T-helper 1 cell (primary cell): ENCODE results near the gene EMP2.

ENCODE experiments used
- DNase-seq, 5 donors: peaks; one replicate each; pipeline ENCODE4 v3.0.0-alpha.2; 2012 to 2020

The EMP2 gene

DNA sequence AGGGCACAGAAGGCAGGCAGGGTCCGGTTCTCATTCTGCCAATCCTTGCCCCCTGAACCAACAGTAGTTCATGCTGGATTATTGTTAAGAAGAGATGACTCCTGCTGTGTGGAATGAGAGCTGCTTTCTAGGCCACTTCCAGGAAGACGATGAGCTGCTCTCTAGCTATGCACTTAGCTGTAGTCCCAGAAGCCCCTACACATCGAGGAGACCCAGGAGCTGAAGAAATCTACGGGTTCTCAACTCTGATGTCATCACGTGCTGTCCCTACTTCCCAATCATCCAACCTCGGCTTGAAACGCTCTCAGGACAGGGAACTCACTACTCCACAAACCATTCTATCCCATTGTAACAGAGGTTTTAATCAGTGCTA, 29.0 kb upstream of the EMP2 start:
- no peak for DNase-seq

GRCh38 chr16:10608687-10609401, 28.4 kb upstream of the EMP2 start:
- no peak for DNase-seq

- DNase-seq = no peak
Measured at GRCh38 chr16:10607157-10607556, 26.8 kb upstream of the EMP2 start.

- DNase-seq = no peak
Measured at GRCh38 chr16:10606607-10607006, 26.2 kb upstream of the EMP2 start.

DNA sequence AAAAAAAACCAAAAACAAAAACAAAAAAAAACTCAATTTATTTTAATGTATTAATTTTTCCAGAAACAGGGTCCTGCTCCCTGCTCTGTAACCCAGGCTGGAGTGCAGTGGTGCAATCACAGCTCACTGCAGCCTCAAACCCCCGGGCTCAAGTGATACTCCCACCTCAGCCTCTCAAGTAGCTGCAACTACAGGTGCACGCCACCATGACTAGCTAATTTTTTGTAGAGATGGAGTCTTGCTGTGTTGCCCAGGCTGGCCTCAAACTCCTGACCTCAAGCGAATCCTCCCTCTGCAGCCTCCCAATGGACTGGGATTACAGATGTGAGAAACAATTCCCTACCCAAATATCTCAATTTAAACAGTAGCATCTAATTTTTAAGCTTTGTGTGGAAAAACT, 25.2 kb upstream of the EMP2 start:
- DNase-seq = no peak

DNA sequence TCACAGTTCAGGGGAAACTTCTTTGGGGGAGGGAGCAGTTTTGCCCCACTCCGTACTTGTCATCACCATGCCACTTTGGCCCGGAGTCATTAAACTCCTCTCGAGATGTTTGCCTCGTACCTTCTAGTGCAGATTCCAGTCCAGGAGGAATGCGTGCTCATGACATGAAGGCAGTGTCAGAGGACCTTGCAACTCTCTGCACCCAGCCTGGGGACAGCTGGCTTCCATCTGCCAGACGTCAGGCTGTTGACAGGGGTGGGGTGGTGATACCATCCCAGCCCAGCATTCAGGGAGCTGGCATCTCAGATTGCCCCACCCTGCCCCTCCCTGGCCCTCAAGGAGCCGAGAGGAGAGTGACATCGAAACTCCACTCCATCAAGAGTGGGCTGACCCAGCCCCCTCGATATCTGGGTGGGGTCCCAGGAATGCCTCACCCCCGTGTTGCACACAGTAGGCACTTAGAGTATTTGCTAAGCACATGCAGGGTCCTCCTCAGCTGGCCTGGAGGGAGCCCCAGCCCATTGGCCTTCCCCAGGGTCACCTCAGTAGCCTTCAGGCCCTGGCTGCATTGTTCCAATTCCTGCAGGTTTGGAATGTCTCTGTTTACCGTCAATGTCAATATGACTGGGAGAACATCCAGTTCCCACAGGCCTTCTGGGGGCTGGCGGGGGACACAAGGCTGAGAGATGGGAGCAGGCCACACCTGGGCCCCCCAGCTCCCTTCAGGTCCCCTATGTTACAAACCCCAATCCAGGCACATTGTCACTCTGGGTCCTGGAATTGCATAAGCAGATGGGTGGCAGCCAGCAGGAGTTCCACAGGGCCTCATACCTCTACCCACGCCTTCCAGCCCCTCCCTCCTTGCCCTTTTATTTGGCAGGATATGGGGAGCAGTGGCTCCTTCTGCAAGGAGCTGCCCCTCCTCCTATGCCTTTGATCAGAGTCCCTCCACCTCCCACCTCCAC, 21.3 kb upstream of the EMP2 start:
- no peak for DNase-seq

- DNase-seq = no peak
Measured at GRCh38 chr16:10600782-10601443, 20.5 kb upstream of the EMP2 start.

DNA sequence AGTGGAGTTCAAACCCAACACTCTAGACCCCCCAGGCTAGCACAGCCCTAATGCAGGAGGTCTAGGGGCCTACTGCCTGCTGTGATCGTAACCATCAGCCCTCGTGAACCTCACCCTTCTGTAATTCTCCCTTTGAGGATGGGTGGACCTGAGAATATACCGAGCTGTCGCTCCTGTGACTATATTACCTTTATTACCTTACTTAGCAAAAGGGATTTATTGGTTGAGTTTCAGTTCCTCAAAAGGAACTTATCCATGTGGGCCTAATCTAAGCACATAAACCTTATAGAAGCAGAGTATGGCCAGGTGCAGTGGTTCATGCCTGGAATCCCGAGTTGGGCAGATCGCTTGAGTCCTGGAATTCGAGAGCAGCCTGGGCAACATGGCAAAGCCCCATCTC, 19.2 kb upstream of the EMP2 start:
- DNase-seq = no peak

DNA sequence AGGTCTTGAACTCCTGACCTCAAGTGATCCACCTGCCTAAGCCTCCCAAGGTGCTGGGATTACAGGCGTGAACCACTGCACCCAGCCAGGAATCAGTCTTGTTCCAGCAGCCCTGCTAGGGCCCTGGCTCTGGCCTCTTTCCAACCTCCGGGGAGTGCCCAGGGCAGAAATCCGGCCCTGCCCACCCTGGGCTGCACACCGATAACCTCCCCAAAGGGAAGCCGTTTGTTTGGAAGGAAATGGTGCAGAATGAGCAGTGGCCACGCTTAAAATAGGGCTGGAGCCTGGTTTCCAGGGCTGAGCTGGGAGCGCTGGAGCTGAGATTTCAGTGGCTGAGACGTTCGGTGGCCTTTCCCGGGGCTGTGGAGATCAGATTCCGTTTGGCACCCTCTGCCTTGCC, 17.8 kb upstream of the EMP2 start:
- no peak for DNase-seq

DNA sequence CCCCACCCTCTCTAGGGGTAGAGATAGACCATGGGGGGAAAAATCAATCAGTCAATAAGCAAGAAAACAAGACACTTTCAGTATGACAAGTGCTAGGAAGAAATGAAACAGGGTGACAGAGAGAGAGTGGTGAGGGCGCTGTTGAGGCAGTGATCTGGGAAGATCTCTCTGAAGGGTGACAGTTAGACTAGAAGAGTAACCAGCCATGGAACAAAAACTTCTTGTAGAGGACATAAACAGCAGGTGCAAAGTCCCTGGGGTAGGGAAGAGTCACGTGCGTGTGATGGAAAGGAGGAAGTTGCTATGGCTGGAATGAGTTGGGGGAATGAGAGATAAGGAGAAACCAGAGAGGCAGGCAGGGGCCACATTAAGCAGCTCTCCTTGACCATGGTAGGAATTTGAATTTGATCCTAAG, 16.8 kb upstream of the EMP2 start:
- DNase-seq = no peak

DNA sequence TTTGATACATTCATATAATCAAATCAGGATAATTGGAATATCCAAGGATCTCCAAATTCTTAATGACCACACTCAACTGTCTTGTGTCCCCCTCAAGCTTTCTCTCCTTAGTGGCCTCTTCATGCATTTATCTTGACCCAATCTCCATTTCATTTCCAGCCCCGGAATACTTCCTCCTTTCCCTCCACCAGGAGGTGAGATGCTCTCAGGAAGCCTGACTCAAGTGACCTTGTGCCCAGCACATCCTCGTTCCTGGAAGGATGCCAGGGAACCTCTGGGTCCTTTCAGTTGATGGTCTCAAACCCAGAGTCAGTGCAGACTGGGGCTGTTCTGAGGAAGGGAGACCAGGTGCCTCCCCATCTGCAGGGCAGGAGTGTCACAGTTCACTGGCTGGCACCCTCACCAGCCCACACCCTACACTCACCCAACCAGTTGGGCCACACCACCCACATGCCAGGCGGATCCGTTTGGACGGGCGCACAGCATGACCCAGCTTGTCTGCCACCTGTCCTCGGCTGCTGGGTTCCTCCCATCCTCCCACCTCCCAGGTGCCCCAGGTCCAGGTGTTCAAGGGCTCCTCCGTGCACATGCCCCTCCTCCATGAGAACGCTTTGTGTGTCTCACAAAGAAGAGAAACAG, 14.0 kb upstream of the EMP2 start:
- no peak for DNase-seq

DNA sequence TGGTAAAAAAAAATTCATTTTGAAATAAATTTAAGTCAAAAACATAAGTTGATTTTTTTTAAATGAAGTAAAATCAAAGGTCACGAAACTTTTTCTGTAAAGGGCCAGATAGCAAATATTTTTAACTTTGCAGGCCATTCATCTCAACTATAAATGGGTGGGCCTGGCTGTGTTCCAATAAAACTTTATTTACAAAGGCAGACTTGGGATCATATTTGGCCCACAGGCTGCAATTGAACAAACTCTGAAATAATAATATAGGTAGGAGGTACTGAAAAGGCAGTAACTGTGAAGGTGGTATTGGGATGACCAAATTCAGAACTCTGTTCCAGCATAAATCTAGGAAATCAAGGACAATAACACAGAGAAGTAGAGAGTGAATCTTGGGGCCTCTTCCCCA, 12.2 kb upstream of the EMP2 start:
- DNase-seq = no peak

DNA sequence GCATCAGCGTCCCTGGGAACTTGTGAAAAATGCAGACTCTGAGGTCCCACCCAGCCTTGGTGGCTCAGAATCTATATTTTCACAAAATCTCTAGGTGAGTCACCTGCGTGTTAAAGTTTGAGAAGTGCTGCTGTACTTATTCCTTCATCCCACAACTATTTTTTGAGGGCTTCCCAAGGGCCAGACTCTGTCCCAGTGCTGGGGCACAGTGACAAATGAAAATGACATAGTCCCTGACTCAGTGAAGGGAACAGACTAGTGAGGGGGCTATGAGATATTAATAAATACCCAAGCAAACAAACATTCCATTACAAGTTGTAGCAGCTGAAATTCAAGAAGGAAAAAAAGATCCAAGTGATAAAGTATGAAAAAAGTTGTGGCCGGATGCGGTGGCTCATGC, 9.9 kb upstream of the EMP2 start:
- DNase-seq = no peak

DNA sequence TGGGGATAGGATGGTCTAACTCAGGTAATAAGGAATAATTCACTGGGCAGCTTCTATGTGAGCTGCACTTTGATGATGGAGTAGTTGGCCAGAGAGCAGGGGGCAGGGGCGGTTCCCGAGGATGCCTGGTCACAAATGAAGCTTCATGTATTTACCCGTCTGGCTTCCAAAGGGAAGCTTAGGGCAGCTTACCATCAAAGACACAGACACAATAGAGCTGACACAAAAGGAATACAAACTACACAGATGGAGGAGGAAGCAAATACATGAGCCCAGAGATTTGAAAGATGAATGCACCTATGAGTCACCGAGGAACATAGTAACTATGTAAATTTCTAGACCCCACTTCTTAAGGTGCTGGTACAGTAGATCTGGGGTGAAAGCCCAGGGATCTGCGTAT, 8.7 kb upstream of the EMP2 start:
- no peak for DNase-seq

DNA sequence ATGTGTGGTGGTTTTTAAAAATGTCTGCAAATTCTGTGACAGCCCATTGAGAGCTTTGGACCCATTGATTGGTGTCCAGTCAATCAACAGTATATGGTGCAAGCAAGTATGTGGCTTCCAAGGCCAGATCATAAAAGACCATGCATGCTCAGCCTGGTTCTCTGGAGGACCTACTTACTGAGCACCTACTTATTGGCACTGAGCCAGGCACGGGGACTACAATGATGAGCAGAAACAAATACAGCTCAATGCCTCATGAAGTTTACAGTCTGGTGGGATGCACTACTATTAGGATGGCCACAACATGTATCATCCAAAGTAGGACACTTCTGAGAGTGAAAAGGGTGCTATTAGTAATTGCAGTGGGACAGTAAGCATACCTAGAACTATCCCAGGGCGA, 7.2 kb upstream of the EMP2 start:
- no peak for DNase-seq

DNA sequence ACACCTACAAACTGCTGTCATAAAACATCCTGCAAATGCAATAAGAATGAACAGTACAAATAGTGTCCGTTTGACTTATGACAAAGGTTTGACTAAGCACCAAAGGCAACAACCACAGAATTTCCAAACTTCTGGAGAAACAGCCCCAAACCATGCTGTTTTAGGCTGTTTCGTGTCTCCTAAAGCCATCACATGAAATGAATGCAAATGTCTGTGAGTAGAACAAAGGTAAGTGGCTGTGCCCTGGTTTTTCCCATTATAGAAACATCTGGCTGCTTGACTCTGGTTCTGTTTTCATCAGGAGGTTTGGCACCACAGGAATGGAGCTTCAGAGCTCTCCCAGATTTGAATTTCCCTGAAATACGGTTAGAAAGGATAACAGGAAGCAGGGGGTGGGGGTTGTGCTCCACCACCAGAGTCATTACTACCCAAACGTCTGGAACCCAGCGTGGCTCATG, 4.6 kb upstream of the EMP2 start:
- DNase-seq = no peak

DNA sequence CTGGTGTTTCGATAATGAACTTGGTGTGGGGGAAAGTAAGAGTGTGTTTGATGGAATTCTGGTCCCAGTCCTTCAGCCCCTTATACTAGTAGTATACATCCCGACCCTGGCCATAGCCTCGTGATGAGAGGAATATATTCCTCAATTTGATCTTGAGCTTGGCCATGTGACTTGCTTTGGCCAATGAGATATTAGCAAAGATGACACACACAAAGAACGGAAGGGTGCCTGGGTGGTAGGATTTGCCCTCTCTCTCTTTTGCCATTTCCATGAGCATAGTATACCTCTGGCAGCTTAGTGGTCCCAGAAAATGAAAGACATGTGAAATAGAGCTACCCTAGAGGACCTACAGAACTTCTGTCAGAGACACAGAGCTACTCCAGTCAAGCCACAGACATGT, 2.9 kb upstream of the EMP2 start:
- DNase-seq = no peak

- DNase-seq = no peak
Measured at GRCh38 chr16:10581507-10581906, 1.1 kb upstream of the EMP2 start.

- DNase-seq = no peak
Measured at GRCh38 chr16:10580883-10581247, 467 bp upstream of the EMP2 start.

DNA sequence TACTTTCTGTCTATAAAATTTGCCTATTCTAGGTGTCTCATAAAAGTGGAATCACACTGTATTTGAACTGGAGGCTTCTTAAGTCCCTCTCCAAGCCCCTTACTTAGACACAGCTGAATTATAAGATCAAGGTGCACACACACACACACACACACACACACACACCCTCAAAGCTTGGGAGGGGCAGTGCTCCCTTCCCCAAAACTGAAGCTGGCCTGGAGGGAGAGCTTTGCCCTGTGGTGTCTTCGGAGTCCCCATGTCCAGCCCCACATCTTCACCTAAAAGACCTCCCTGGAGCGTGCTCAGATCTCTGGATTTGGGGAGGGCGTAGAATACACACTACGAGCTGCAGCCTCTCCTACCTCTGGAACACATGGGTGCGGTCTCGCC, 828 bp downstream of the EMP2 start:
- DNase-seq = no peak

GRCh38 chr16:10578474-10579316, 1.7 kb downstream of the EMP2 start:
- DNase-seq = no peak
